ENCODE measurements around the gene EPO.

DNA sequence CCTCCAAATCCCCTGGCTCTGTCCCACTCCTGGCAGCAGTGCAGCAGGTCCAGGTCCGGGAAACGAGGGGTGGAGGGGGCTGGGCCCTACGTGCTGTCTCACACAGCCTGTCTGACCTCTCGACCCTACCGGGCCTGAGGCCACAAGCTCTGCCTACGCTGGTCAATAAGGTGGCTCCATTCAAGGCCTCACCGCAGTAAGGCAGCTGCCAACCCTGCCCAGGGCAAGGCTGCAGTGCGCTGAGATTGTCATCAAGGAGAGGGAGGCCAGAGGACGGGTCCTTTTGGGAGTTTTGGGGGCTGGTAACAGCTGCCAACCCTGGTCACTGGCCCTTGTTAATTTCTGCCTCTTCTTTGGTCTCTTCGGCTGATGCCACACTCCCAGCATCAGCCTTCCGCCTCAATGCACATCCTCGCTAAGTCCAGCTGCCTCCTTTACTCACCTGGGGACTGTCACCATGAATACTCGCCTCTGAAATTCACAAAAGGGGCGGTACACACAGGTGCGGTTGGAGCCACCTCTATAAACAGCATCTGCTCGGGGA, 3.5 kb downstream of the EPO start:
- no peak for TF ChIP-seq RAD21 (IDR thresholded peaks at IDR 0.05; ENCODE audit: low read depth)
- TF ChIP-seq TAF1 (IDR thresholded peaks at IDR 0.05; ENCODE audit: low read depth): no peak
- TF ChIP-seq MAX (IDR thresholded peaks at IDR 0.05): no peak
- TF ChIP-seq EGR1 (IDR thresholded peaks at IDR 0.05): no peak
- TF ChIP-seq, protein P1, sequence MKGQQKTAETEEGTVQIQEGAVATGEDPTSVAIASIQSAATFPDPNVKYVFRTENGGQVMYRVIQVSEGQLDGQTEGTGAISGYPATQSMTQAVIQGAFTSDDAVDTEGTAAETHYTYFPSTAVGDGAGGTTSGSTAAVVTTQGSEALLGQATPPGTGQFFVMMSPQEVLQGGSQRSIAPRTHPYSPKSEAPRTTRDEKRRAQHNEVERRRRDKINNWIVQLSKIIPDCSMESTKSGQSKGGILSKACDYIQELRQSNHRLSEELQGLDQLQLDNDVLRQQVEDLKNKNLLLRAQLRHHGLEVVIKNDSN (IDR thresholded peaks at IDR 0.05): no peak
- no peak for TF ChIP-seq CEBPB (IDR thresholded peaks at IDR 0.05)
- no peak for TF ChIP-seq YY1 (IDR thresholded peaks at IDR 0.05; ENCODE audit: low read depth)
